ENCODE data around the gene CTIF.

DNA sequence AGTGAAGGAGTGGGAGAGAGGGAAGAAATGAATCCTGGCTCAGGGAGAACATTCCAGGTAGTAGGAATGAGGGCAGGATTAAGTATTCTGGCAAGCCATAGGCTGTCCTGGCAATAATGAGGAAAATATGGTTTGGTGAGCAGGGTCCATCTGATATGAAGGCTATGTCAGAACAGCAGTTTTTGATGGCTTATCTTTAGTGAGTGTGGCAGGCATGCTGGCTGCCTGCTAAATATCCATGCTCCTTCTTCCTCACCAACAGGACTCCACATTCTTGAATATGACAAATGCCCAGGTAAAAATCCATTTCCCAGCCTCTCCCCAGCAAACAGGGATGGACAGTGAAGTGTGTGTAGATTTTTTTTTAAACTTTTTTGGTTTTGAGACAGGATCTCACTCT is 13.2 kb upstream of the CTIF start:
- TF ChIP-seq POLR2A (IDR thresholded peaks at IDR 0.05; ENCODE audit: low read depth, low read length) (no peak), POLR2AphosphoS5 (IDR thresholded peaks at IDR 0.05; ENCODE audit: low read depth, low read length) (no peak), TAF1 (IDR thresholded peaks at IDR 0.05; ENCODE audit: low read depth, low read length) (no peak), SPI1 (IDR thresholded peaks at IDR 0.05; ENCODE audit: low read depth, low read length) (no peak), PAX5 (IDR thresholded peaks at IDR 0.05; ENCODE audit: insufficient read depth, low read length, severe bottlenecking) (no peak)

All from GM12891 (cell line).